ENCODE measurements around the gene GPR15LG. TPM values are rescaled to one million over a fixed set of nuclear protein-coding genes. Genes with fewer than 3 reads are reported as not detected.

Gene GPR15LG
- total RNA-seq, 1 experiment from 2014 or later = not detected

DNA sequence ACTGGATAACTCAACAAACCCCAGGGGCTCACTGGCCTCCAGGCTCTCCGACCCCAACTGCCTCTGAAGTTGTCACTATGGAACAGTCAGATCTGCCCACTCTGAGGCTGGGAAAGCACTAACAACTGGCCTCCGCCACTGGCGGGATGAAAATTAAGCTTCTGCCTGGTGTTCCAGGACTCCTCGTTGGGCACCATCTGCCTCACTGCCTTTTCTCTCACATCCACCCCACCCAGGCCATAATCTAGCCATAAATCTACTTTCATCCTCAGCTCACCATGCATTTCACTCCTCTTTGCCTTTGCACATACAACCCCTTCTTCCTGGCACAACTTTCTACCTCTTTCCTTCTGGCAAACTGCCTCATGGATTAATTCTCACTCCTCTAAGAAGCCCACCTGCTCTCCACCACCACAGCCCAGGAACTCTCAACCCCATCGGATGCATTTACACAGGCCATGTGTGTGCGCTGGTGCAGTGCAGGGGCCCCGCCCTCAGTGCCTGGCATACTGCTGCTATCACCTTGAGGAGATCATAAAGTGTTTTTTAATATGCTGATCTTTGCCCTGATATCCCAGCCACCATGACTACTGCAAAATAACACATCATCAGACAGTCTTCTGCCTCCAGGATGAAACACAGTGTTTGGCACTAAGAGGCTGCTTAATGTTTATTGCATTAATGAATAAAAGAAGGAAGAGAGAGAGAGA, 24.8 kb downstream of the GPR15LG start:
- H3K27me3 ChIP-seq (replicated peaks; ENCODE audit: control insufficient read depth, insufficient read depth, low read length) = peaks cover 7% of the 10 kb centered on the region
- POLR2A ChIA-PET = no interaction called here
- no peaks in the 10 kb centered on the region for H3K9me3 Mint-ChIP-seq (ENCODE audit: unreplicated experiment)

DNA sequence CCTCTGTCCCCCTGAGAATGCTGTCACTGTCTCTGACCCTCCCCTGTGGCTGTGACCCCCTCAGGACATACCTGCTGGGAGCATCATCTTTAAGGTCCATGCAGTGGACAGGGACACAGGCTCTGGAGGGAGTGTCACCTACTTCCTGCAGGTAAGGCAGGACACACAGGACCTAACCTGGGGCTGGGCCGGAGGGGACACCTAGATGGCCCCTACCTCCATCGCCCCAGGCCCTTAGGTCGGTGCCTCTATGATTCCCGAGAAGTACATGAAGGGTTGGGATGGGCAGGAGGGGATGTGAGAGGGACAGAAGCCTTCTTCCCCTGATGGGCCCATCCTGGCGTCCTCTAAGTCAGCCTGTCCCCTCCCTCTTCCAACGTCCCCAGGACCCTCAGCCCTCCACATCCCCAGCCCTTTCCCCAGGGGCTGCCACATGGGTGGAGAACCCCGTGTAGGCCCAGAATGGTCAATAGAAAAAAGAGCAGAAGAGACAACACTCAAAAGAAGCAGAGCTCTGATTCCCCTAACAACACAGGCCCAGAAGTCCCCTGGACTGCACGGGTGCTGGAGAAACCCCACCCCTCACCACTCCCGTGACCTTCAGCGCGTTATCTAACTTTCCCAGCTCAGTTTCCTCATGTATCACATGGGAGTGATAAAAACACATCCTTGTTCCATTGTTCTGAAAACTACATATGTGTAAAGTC, 27.1 kb downstream of the GPR15LG start:
- TF ChIP-seq, protein P1, sequence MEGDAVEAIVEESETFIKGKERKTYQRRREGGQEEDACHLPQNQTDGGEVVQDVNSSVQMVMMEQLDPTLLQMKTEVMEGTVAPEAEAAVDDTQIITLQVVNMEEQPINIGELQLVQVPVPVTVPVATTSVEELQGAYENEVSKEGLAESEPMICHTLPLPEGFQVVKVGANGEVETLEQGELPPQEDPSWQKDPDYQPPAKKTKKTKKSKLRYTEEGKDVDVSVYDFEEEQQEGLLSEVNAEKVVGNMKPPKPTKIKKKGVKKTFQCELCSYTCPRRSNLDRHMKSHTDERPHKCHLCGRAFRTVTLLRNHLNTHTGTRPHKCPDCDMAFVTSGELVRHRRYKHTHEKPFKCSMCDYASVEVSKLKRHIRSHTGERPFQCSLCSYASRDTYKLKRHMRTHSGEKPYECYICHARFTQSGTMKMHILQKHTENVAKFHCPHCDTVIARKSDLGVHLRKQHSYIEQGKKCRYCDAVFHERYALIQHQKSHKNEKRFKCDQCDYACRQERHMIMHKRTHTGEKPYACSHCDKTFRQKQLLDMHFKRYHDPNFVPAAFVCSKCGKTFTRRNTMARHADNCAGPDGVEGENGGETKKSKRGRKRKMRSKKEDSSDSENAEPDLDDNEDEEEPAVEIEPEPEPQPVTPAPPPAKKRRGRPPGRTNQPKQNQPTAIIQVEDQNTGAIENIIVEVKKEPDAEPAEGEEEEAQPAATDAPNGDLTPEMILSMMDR (IDR thresholded peaks at IDR 0.05; ENCODE audit: insufficient read depth in 1 of 2, low read depth in 1 of 2, low read length in 1 of 2, severe bottlenecking in 1 of 2, unreplicated experiment in 1 of 2) = no peak
- Mint-ChIP-seq H3K27me3 (ENCODE audit: insufficient read depth, unreplicated experiment) (peaks cover 31% of the 10 kb centered on the region), H3K27ac (ENCODE audit: unreplicated experiment) (no peak overlapping the region), H3K4me1 (ENCODE audit: low read depth, unreplicated experiment) (no peaks in the 10 kb centered on the region), H3K36me3 (ENCODE audit: insufficient read depth, unreplicated experiment) (no peaks in the 10 kb centered on the region), H3K4me3 (ENCODE audit: unreplicated experiment) (no peak overlapping the region), H3K9me3 (ENCODE audit: unreplicated experiment) (no peaks in the 10 kb centered on the region)
- DNase-seq = peak in 1 of 2 experiments; percentile 17
- Histone ChIP-seq H3K9me3 (no peaks in the 10 kb centered on the region), H3K27me3 (replicated peaks; ENCODE audit: control insufficient read depth, insufficient read depth, low read length) (peaks cover 3% of the 10 kb centered on the region), H3K4me3 (ENCODE audit: low read depth, low read length) (no peak overlapping the region), H3K4me1 (no peaks in the 10 kb centered on the region), H3K36me3 (ENCODE audit: control insufficient read depth, insufficient read depth, low read length) (no peaks in the 10 kb centered on the region)
- no TSS peak for BruUV-seq (replicated peaks)
- ChIA-PET POLR2A (no interaction called here), CTCF (no interaction called here)
- intact Hi-C loops (cut with micrococcal nuclease; ENCODE audit: unreplicated experiment) = no loop called here

More for the DNA sequence above, 24.8 kb downstream of the GPR15LG start:
- Mint-ChIP-seq H3K27ac (ENCODE audit: unreplicated experiment) (no peak overlapping the region), H3K36me3 (ENCODE audit: insufficient read depth, unreplicated experiment) (no peaks in the 10 kb centered on the region), H3K4me1 (ENCODE audit: low read depth, unreplicated experiment) (no peaks in the 10 kb centered on the region), H3K27me3 (ENCODE audit: insufficient read depth, unreplicated experiment) (peaks cover 31% of the 10 kb centered on the region), H3K4me3 (ENCODE audit: unreplicated experiment) (no peak overlapping the region)
- TF ChIP-seq, protein P1 (IDR thresholded peaks at IDR 0.05; ENCODE audit: insufficient read depth in 1 of 2, low read depth in 1 of 2, low read length in 1 of 2, severe bottlenecking in 1 of 2, unreplicated experiment in 1 of 2) = no peak
- H3K9me3 ChIP-seq = no peaks in the 10 kb centered on the region
- no TSS peak for BruUV-seq (replicated peaks)
- intact Hi-C loops (cut with micrococcal nuclease; ENCODE audit: unreplicated experiment) = no loop called here
- H3K4me1 ChIP-seq = no peaks in the 10 kb centered on the region
- CTCF ChIA-PET = no interaction called here
- H3K4me3 ChIP-seq (ENCODE audit: low read depth, low read length) = no peak overlapping the region
- peak in 1 of 2 experiments; percentile 18 for DNase-seq
- no peaks in the 10 kb centered on the region for H3K36me3 ChIP-seq (ENCODE audit: control insufficient read depth, insufficient read depth, low read length)

DNA sequence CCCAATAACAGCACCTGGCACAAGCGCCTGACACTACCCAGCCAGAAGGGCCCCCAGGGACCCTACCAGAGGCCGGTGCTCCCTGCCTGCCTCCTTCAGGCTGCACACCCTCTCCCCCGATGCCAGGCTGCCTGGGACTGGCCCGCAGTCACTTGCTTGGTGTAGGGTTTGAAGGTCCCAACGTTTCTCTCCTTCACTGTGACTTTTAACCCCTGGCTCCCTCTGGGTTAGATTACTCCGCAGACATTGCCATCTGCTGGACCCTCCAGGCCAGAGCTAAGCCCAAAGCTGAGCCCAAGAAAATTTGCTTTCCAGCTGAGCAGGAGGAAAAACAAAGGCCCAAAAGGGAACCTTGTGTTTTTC, 27.6 kb downstream of the GPR15LG start:
- peaks cover 32% of the 10 kb centered on the region for H3K27me3 Mint-ChIP-seq (ENCODE audit: insufficient read depth, unreplicated experiment)
- CTCF ChIA-PET = no interaction called here
- H3K27ac Mint-ChIP-seq (ENCODE audit: unreplicated experiment) = no peak overlapping the region
- Histone ChIP-seq H3K36me3 (ENCODE audit: control insufficient read depth, insufficient read depth, low read length) (no peaks in the 10 kb centered on the region), H3K4me1 (no peaks in the 10 kb centered on the region), H3K4me3 (ENCODE audit: low read depth, low read length) (no peak overlapping the region), H3K27me3 (replicated peaks; ENCODE audit: control insufficient read depth, insufficient read depth, low read length) (peaks cover 1% of the 10 kb centered on the region), H3K9me3 (no peaks in the 10 kb centered on the region)
- no peaks in the 10 kb centered on the region for H3K4me1 Mint-ChIP-seq (ENCODE audit: low read depth, unreplicated experiment)
- H3K4me3 Mint-ChIP-seq (ENCODE audit: unreplicated experiment) = no peak overlapping the region
- BruUV-seq (replicated peaks) = no TSS peak
- TF ChIP-seq, protein P1 (IDR thresholded peaks at IDR 0.05; ENCODE audit: insufficient read depth in 1 of 2, low read depth in 1 of 2, low read length in 1 of 2, severe bottlenecking in 1 of 2, unreplicated experiment in 1 of 2) = peak in 1 of 2 experiments; percentile 15
- DNase-seq = peak in 1 of 2 experiments; percentile 19
- POLR2A ChIA-PET = no interaction called here
- no peaks in the 10 kb centered on the region for H3K9me3 Mint-ChIP-seq (ENCODE audit: unreplicated experiment)
- intact Hi-C loops (cut with micrococcal nuclease; ENCODE audit: unreplicated experiment) = no loop called here
- no peaks in the 10 kb centered on the region for H3K36me3 Mint-ChIP-seq (ENCODE audit: insufficient read depth, unreplicated experiment)
